ENCODE results near the gene FTCD. TPM values are rescaled to one million over a fixed set of nuclear protein-coding genes. Genes with fewer than 3 reads are reported as not detected.
"Not testable (repeated sequence)": the region's sequence is repeated elsewhere in the genome, so short reads cannot be mapped to it uniquely, and the experiment has no call there.

Gene FTCD
- total RNA-seq, 1 donor from 2014 or later = not detected

DNA sequence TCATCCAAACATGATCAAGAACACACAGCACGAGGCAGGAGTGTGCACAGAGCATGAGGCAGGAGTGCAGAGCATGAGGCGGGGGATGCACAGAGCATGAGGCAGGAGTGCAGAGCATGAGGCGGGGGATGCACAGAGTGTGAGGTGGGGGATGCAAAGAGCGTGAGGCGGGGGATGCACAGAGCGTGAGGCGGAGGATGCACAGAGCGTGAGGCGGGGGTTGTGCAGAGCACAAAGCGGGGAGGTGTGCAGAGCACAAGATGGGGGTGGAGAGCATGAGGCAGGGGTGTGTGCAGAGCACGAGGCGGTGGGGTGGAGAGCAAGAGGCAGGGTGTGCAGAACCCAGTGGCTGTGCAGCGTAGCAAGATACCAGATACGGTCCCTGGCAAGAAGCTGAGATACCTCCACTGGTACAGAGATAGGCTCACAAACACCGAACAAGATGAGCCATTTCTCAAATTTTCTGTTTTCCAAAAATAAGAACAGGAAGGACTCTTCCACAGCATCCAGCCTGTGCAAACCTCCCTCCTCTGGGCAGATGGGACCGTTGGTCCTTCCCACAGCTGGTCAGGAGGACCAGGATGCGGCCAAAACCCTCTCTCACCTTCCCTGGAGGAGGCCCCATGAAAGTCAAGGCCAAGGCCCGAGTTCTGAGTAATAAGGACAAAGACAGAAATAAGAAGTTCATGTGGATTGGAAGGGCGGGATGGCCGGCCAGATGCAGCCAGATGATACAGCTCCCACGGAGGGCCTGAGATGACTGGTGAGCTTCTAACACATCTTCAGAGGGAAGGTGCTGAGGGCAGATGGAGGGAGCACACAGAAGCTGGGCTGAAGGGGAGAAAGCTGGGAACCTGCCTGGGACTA, 16.9 kb upstream of the FTCD start:
- DNase-seq (ENCODE audit: low read depth in 2 of 2) = no peak

GRCh38 chr21:46171585-46171984, 16.2 kb upstream of the FTCD start:
- DNase-seq (ENCODE audit: low read depth in 2 of 2) = no peak

DNA sequence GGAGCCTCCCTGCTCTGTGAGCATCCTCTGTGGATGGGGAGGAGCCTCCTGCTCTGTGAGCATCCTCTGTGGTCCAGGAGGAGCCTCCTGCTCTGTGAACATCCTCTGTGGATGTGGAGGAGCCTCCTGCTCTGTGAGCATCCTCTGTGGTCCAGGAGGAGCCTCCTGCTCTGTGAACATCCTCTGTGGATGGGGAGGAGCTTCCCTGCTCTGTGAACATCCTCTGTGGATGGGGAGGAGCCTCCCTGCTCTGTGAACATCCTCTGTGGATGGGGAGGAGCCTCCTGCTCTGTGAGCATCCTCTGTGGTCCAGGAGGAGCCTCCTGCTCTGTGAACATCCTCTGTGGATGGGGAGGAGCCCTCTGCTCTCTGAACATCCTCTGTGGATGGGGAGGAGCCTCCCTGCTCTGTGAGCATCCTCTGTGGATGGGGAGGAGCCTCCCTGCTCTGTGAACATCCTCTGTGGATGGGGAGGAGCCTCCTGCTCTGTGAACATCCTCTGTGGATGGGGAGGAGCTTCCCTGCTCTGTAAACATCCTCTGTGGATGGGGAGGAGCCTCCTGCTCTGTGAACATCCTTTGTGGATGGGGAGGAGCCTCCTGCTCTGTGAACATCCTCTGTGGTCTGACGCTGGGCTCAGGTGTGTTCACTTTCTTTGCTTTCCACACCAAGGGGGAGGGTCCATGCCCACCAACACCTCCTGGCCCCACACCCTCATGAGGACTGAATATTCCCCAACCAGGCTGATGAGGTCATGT, 15.2 kb upstream of the FTCD start:
- not testable (repeated sequence) for DNase-seq (ENCODE audit: low read depth in 2 of 2)

DNA sequence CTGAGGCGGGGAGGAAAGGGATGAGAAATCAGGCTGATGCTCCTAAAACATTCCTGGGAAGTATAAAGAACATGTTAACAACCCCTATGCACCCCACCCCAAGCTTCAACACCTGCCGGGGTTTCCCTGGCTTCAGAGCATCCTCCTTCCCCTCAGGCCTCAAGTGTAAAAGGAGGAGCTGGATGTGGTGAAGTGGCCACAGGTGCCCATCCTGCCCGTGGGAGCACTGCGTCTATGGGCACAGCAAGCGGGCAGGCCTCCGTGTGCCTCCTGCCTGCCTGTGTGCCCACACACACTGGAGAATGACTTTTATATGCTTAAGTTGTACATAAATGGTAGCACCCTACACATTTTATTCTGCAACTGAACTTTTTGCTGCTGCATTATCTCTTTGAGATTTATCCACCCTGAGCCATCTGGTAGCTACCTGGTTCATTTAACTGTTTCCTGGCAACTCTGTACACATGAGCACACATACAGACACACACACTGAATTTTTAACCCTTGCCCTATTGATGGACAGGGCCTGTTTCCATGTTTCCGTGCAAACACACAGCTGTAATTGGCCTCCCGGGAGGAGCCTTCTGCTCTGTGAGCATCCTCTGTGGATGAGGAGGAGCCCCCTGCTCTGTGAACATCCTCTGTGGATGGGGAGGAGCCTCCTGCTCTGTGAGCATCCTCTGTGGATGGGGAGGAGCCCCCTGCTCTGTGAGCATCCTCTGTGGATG, 13.4 kb upstream of the FTCD start:
- no peak for DNase-seq (ENCODE audit: low read depth in 2 of 2)

DNA sequence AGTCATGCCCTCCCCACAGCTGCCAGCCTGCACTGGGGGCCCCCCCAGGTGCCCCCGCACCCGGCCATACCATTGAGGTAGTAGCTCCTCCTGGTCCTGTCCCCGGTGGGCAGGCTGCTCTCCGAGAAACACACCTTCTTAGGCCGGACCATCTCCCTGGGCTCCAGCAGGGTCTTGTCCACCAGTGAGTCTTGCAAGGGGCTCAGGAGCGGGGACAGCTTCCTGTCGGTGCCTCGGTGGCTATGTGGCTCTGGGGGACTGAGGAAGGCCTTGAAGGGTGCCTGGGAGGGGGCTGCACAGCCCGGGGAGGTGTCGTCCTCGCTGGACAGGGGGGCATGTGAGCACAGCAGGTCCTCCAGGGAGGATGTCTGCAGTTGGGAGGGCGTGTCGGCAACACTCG, 12.9 kb upstream of the FTCD start:
- no peak for DNase-seq (ENCODE audit: low read depth in 2 of 2)

DNA sequence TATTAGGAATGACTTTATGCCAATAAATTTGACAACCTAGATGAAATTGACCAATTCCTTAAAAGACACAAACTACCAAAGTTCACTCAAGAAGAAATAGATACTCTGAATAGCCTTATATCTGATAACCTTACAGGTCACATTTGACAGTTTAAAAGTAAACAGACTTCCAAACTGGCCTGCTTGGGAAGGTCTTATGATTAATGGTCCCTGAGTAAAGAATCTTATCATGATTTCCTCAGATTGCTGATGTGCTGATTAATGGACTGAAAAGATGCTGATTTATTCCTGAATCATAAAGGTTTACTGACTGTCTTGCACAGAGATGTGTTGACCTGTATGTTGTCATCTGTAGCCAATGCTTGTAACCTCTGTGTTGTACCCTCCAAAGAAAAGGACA, 9.7 kb upstream of the FTCD start:
- no peak for DNase-seq (ENCODE audit: low read depth in 2 of 2)

DNA sequence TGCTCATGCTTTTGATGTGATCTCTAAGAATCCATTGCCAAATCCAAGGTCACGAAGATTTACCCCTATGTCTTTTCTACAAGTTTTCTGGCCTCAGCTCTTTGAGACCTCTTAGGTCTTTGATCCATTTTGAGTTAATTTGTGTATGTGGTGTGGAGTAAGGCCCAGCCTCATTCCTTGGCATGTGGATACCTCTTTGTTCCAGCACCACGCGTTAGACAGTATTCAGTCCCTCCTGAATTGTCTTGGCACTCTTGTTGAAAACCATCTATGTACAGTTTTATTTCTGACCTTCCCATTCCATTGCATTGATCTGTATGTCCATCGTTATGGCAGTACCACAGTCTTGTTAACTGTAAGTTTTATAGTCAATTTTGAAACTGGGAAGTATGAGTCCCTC, 8.0 kb upstream of the FTCD start:
- no peak for DNase-seq (ENCODE audit: low read depth in 2 of 2)

DNA sequence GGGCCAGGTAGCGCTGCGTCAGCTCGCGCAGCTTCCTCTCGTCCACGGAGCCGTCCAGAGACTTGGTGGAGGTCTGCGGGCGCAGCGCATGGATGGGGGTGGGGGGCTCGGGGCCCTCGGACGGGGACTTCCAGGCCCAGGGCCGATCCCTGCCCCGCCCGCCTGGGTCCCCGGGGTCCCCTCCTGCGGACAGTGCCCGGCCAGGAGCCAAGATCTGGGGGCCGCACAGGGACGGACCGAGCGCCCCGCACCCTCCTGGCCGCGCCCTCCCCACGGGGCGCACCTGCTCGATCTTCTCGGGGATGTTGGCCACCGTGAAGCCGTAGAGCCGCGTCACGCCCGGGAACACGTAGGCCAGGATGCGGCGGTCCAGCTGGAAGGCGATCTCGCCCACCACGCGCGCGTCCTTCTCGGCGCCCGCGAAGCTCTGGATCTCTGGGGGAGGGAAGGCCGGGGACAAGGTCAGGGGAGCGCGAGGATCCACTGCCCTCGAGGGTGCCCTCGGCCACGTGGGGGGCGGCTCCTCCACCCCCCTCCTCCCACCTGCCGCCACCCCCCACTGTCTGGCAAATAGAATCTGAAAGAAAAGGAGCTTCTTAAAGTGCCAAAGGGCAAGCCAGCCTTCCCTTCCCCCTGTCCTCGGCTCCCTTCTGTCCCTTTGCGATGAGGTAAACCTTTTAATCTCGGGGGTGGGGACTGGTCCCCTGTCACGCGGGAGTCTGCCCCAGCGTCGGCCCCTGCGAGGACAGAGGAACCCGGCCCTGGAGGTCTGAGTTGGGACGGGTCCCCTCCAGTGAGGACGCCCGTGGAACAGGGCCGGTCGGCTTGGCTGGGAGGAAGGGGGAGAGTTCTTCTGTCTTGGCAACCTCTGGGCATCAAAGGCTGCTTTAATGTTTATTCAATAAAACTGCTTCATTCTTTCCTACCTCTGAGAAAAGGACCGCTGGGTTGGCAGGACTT, 6.5 kb upstream of the FTCD start:
- DNase-seq (ENCODE audit: low read depth in 2 of 2) = no peak

- no peak for DNase-seq (ENCODE audit: low read depth in 2 of 2)
These were observed 5.7 kb upstream of the FTCD start for GRCh38 chr21:46160907-46161632.

DNA sequence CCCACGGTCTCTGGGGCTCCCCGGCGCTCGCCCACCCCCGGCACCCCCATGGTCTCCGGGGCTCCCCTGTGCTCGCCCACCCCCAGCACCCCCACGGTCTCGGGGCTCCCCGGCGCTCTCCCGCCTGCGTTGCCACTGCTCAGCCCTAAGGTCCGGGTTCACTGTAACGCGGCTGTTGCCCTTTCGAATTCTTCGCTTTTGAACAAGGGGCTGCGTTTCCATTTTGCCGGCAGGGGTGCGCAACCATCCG, 5.2 kb upstream of the FTCD start:
- no peak for DNase-seq (ENCODE audit: low read depth in 2 of 2)

DNA sequence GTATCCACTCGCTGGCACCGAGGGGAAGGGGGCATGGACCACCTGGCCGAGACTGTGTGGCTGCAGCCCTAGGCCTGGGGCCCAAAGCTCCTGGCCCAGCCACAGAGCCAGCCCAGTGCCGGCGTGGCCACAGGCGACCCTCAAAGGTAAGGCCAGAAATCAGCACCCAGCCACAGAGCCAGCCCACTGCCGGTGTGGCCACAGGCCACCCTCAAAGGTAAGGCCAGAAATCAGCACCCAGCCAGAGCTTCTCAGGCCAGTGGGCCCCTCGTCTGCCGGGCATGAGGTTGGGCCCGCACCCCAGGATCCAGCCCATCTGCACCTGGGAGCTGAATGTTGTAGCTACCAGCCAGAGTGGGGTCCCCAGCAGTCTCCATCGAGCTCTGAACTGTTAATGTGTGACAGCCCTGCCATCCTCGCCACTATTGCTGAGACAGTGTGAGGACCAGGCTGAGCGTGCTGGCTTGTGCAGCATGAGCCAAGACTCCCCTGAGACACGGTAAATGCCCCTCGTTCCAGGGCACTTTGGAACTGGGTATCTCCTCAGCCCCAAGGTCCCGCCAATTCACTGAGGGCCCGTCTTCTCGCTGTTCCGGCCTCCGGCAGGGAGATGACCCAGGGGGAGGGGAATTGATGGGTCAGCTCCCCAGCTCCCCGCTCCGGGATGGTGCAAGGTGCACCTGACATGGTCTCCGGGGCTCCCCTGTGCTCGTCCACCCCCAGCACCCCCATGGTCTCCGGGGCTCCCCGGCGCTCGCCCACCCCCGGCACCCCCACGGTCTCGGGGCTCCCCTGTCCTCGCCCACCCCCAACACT, 4.7 kb upstream of the FTCD start:
- DNase-seq (ENCODE audit: low read depth in 2 of 2) = no peak

GRCh38 chr21:46159390-46159789, 4.0 kb upstream of the FTCD start:
- no peak for DNase-seq (ENCODE audit: low read depth in 2 of 2)

DNA sequence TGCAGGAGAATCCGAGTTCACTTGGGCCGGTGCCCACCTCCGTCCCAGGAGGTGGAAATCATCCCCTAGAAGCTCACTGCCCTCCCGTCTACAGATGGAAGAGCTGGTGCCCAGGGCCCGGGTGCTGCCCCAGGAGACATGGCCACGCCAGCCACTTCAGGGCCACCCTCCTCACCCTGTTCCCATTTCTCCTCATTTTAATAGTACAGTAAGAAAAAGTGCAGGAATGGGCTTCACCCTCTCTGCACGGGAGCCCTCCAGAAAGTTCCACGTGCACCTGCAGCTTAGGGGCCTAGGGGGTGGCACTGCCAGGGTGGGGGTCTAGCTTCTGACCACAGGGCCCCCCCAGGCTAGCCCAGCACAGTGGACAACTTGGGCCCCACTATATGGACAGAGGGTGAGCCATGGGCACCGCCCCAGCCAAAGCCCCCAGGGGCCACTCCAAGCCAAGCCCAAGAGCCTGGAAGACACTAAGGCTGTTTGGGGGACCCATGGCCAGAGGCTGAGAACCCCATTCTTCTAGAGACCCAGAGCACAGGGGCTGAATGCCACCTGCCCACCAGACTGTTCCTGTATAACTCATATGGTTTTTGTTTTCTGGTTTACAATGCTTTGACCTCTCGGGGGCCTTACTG, 3.4 kb upstream of the FTCD start:
- no peak for DNase-seq (ENCODE audit: low read depth in 2 of 2)

DNA sequence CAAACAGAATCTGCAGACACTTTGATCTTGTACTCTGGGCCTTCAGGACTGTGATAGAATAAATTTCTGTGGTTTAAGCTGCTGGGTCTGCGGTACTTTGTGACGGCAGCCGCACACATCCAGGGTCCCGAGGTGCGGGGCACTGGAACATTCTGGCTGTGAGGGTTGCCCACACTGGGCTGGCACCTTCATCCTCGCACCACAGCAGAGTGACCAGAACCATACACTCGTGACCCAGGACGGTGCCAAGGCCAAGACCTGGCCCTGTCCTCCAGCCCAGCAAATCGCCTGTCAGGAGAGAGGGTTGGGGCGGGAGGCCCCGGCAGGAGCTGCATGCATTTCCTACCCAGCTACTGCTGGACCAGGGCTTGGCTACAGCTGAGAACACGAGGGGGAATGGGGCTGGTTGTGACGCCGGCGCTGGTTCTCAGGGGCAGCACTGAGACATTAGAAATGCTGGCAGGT, 2.6 kb upstream of the FTCD start:
- DNase-seq (ENCODE audit: low read depth in 2 of 2) = no peak

DNA sequence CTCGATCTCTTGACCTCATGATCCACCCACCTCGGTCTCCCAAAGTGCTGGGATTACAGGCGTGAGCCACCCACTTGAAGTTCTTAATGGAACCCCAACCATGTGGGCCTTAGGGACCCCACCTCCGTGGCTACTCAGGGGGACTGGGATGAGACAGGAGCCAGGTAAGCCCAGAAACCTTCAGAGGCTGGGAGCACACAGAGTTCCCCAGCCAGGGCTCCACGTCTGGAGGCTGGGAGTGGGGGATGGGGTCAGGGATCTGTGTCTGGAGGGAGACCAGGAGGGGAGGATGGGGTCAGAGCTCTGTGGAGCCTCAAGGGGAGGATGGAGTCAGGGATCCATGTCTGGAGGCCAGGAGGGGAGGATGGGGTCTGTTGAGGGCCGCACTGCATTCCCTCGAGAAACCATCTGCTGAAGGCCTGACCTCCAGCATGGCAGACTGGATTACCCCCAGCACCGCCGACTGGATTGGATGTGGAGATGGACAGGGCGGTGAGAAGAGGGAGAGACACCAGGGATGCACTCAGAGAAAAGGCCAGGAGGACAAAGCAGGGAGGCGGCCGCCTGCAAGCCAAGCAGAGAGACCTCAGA, 2.1 kb upstream of the FTCD start:
- no peak for DNase-seq (ENCODE audit: low read depth in 2 of 2)

DNA sequence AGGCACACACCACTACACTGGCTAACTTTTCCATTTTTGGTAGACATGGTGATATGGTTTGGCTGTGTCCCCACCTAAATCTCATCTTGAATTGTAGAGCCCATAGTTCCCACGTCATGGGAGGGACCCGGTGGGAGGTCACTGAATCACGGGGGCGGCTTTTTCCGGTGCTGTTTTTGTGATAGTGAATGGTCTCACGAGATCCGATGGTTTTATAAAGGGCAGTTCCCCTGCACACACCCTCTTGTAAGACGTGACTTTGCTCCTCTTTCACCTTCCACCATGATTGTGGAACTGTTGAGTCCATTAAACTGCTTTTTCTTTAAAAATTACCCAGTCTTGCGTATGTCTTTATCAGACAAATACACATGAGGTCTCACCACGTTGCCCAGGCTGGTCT, 1.3 kb upstream of the FTCD start:
- no peak for DNase-seq (ENCODE audit: low read depth in 2 of 2)

GRCh38 chr21:46156378-46156645, 933 bp upstream of the FTCD start:
- DNase-seq (ENCODE audit: low read depth in 2 of 2) = no peak

GRCh38 chr21:46154955-46155513, 345 bp downstream of the FTCD start:
- DNase-seq (ENCODE audit: low read depth in 2 of 2) = no peak

All from lung microvascular endothelial cell (primary cell).